Stimulated activated CD8-positive, alpha-beta memory T cell treated with anti-CD3 and anti-CD28 coated beads, Interleukin-4, amount 100 ng/mL, for 48 hours (primary cell): ENCODE data around the gene FRYL.

Source experiments
- DNase-seq: peaks from one replicate; pipeline ENCODE4 v3.0.0-alpha.2; 2020

Gene FRYL

DNA sequence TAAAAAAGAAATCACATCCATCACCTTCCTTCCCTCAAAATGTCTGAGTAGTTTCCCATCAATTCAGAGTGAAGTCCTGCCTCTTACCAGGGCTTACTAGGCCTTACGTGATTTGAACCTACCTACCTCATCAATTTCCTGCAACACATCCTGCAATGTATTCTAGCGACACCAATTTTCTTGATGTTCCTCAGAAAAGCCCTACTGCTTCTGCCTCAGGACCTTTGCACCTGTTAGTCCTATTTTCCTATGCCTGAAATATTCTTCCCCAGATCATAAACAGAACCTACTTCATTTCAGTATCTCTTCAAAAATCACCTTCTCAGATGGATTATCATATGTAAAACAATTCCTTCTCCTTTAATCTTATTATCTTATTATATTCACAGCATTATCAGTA, 237.2 kb downstream of the FRYL start:
- DNase-seq = no peak

DNA sequence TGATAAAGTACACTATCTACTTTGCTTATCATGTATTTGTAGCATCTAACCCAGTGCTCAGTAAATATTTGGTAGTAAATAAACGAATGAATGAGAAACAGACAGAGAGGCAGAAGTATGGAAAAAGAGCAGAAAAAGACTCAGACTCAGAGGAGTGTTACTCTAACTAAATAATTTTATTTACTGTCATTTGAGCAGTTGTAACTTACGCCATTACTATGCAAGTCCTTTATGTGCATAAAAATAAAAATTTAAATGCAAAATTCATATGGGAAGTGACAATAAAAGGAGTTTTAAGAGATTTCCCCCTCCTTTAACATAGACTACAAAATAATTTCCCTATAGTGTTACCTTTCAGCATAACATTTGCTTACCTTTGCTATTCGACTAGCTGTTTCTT, 240.5 kb downstream of the FRYL start:
- DNase-seq = no peak

DNA sequence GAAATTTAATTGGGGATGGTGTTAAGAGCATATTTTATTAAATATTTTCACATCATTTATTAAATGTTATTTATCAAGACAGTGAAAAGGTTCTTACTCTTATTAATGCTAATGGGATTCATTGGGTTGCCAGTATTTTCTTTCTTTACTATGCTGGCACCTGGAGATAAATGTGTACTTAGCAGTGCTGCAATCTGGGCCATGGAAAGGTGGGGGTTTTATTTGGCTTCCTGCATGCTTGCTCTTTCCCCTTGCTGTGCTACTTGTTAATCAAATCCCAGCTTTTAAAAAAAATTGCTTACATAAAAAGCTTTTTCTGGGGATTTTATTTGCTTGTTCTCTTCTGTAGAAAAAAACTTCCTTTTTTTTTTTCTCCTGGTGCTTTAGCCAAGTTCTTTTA, 241.7 kb downstream of the FRYL start:
- DNase-seq = no peak

DNA sequence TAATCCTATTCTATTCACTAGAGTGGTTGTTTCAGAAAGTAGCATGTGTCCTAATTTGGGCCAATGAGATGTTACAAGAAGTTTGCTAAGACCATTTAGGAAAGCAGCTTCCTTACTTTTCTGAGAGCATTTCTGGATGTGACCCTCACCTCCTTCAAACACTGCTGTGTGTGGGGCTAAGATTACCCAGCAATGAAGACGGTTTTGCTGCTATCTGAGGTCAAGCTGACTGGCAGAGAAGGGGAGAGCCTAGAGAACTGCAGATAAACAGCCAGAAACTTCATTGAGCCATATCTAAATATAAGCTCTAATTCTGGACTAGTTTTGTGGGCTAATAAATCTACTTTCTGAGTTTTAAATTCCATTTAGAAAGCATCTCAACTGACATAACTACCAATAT, 253.7 kb downstream of the FRYL start:
- DNase-seq = no peak

DNA sequence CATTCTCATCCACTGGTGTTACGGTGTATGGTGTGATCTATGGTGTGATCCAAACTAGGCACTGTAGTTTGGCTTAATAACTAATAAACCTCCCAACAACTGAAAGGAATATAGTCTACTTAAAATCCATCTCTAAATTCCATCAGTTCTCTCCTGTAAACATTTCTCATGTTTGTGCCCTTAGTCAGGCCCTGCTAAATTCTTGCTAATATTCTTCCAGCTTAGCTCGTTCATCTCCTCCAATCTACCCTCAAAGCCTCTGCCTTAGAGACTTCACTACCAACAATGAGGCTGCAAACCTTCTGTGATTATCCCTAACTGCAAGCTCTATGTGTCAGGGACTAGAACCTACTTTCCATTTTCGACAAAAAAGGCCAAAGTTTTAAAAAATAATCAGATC, 261.9 kb downstream of the FRYL start:
- no peak for DNase-seq

DNA sequence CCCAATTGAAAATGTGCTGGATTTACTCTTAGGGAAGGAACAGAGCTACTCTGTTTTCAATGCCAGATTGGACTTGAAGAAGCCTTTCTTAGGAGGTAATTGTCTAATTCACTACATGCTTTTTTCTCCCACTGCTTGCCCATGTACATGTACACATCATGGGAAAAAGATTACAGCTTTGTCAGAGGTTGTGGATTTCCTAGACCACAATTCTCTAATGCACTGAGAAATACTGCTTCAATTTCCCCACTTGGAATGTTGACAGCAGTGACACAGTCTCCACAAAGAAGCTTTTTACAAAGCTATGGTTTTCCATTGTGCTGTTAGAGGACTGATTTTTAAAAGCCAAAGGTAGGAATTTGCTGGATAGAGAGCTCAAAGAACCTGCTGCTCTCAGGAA, 270.5 kb downstream of the FRYL start:
- no peak for DNase-seq

DNA sequence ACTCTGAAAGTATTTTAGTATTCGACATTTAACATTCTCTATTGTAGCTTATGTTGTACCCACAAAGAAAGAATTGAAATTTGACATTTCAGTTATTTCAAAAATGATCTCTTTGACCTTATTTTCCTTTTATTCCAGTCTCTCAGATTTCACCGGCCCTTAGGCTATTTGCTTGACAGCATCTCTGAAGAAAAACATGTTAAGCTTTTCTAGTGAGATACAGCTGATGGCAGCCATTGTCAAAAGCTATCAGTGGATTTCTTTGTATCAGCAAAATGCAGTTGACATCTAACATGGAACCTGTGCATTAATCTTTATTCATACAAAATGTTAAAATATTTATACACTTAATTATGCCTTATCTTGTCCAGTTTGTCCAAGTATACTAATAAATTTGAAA, 273.4 kb downstream of the FRYL start:
- DNase-seq = no peak

DNA sequence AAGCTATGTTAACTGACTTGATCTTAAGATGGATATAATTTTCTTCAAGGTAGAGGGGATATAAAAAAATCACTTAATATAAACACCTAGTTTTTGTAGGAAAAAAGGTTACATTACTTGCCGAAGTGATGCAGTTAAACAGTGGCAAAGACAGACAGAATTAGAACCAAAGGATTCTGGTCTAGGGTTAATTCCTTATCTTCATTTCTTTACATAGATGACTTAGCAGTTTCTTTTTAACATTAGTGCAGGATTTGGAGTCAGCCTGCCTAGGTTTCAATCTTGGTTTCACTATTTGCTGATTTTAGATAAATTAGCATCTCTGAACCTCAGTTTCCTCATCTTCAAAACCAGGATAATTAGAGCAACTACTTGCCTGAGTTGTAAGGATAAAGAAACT, 275.7 kb downstream of the FRYL start:
- DNase-seq = no peak

DNA sequence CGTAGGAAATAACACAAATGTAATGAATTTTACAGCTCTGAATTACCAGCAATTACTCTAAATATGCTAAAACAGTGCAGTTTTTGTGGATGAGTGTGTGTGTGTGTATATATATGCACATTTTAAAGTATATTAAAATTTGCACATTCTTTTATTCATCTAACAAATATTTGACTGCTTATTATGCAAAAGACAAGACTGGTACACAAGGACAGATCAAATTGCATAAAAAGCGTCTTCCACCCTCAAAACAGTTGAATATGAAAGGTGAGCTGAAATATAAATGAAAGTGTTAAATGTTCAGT, 276.1 kb downstream of the FRYL start:
- DNase-seq = no peak

DNA sequence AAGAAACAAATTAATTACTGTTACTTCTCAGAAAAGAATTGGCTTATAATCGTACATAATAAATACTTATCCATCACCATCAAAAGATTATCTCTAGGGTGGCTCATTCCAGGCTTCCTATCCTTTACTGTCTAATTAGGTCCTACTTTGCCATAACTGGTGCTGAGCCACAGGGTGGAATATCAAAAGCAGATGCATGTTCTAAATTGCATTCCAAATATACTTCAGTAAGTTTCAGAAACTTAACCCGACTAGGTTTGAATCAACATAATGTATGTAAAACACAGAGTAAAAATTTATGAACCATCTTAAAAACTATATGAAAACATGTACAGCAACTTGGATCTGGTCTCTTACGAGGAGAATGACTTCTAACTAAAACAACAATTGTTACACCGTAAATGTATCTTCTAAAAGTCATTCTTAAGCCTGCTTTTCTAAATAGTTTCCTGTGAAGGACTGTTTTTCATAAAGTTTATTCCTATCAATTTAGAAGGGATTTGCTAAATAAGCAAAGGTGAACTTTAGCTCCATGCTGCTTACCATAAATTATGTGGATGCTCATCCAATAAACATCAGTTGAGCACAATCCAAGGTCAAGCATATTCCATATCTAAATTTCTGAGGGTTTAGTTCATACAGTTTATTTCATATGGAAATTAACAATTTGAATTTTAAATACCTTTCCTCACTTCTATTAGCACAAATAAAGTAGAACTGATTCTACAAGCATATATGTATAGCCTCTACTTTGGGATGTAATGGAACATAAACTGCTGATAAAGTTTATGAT, 276.6 kb downstream of the FRYL start:
- no peak for DNase-seq

DNA sequence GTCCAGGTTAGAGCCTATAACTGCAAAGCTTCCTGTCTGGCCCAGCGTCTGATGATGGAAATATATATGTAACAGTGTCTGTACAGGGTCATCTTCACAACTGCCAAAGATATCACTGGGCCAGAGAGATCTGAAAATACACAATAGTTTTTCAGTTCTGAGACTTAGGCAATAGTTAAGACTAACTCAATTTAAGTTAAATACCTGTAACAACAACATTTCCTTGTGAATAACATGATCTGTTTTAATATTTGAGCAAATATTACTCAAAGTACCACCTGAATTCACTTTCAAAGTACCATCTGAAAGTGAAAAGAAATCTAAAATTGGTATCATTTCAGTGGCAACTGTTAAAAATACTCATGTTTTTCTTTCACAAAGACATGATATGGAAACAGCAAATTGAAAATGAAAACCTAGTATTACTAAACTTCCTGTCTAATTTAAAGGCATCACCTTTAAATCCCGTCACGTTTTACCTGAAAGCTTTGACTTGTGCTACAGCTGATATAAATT, 280.5 kb downstream of the FRYL start:
- no peak for DNase-seq

DNA sequence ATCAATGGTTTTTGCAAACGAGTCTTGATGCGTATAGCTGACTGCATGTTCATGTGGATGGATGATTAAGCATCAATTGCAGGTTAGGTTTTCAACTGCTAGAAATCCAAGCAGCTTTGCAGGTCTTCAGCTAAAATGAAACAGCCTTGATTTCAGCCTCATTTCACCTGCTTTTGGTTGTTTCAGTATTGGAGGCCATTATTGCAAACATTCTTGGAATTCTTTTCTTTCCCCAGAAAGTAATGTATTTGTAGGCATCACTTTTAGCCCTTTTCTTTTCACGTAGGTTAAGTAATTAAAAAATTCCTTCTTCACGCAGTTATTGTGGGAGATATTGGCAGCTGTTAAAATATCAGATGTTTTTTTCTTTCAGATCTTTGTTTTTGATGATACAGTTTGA, 281.2 kb downstream of the FRYL start:
- DNase-seq = no peak

DNA sequence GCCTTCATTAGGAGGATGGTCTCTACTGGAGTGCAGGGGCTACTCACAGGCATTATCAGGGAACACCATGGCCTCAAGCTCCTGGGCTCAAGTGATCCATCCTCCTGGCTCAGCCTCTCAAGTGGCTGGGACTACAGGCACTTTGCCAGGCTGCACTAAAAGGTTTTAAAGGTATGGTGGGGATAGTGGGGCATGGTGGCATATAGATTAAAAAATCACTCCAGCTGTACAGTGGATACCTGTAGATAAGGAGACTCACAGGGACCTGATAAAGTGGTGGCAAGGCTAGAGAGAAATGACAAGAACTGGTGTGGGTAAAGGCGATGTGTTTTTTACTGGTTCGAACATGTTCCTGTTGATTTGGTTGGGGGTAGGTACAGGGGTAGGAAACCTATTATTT, 284.1 kb downstream of the FRYL start:
- no peak for DNase-seq

DNA sequence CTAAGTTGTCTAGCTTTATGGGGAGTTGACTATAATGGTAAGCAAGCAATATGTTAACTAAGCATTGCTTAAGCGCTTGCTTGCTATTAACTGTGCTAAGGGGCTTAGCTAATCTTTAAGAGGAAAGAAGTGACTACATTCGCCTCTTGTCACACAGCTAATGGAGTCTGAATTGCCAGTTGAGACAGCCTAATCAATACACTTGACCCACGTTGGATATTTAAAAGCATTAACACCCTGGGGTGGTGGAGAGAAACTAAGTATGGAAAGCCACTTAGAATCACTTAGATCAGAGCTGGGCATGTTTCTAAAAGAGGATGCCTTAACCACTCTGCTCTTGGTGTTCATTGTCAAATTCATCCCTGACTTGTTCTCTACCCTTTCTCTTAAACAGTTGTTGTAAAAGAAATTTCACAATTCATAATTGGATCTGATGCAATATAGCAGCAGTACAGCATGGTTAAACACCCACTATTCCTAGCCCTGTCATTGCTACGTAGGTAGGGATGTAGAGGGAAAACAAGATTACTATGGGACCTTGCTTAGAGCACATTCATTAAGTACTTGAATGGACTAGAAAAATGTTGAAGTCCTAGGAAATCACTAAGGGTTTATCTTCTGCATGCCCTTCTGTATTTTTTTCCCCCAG, 286.5 kb downstream of the FRYL start:
- DNase-seq = no peak

DNA sequence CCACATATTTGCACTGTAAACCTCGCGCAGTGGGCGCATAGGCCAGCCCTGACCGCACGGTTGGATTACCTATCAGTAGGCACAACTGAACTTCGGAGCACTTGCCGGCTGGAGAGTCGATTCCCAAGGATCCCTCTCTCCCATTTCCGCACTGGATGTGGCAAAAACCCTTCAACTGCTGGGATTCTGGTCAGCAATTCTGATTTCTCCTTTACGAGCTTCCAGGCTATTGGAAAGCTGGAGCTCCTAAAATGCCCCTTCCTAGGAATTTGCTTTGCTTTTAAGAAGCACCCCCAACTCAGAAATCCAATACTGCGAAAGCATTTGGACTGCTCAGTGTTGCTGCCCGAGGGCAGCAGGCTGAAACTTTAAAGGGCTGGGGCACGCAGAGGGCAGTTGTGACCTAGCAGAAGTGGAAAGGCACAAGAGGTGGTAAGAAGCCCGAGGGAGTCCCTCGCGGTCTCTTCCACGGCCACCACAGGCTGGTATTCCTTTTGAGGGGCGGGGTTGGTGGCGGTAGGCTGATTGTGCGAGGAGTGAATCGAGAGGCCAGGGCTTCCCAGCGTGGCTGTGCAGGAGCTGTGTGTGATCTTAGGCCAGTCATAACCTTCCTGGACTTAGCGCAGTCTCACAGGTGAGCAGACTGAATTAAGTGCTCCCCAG, 288.4 kb downstream of the FRYL start:
- no peak for DNase-seq

DNA sequence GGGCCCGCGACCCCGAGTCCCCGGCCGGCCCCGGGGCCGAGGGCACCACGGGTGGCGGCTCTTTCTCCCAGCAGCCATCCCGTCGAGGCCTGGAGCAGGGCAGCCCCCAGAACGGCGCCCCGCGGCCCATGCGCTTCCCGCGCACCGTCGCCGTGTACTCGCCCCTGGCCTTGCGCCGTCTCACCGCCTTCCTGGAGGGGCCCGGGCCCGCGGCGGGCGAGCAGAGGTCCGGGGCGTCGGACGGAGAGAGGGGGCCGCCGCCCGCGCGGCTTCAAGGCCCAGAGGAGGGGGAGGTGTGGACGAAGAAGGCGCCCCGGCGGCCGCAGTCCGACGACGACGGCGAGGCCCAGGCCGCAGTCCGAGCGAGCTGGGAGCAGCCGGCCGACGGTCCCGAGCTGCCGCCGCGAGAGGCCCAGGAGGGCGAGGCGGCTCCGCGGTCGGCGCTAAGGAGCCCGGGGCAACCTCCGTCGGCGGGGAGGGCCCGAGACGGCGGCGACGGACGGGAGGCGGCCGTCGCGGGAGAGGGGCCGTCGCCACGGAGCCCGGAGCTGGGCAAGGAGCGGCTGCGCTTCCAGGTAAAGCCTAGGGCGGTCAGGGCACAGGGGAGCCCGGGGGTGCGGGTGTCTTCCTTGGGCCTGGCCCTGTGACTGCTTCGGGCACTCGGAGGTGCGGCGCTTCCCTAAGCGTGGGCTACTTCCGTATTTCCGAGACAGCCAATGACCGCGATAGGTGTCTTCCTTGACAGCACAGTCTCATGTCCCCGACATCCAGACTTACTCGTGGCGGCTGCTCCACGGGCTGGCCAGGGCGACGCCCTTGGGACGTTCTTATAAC, 289.2 kb downstream of the FRYL start:
- DNase-seq = no peak

DNA sequence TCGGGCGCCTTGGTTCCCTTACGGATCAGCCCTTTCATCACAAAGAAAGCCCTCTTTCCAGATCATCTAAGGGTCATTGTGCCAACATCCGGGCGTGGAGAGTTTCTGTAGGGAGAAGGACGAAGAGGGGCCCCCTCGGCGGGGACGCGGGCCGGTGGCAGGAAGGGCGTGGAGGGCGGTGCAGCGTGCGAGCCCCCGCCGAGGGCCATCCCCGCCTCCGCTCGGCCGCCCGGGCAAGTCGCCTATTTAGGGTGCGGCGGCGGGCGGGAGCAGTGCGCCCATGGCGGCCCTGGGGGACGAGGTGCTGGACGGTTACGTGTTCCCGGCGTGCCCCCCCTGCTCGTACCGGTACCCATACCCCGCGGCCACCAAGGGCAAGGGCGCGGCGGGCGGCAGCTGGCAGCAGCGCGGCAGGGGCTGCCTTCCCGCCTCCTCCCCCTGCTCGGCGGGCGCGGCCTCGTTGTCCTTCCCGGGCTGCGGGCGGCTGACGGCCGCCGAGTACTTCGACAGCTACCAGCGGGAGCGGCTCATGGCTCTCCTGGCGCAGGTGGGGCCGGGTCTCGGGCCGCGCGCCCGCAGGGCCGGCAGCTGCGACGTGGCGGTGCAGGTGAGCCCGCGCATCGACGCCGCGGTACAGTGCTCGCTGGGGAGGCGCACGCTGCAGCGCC, 289.9 kb downstream of the FRYL start, which contains the start of gene ZAR1:
TSS of gene ZAR1 (plus strand) at position 241 of the 668 bp plus-strand sequence. CDS start at position 281, 40 bp downstream.
- no peak for DNase-seq

DNA sequence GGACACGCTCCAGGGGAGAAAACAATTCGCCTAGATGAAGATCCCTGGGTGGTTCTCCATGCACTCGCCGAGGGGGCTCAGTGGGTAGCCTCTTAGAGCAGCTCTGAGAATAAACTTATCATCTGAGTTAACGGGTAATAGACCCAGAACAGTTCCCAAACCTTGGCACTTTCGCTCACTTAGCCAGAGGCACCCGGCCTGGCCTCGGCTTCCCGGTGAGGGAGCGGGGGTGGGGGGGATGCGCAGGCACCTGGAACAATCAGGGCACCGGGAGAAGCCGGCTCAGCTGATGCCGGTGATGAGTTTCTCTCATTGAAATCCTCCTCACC, 290.4 kb downstream of the FRYL start:
- DNase-seq = no peak

DNA sequence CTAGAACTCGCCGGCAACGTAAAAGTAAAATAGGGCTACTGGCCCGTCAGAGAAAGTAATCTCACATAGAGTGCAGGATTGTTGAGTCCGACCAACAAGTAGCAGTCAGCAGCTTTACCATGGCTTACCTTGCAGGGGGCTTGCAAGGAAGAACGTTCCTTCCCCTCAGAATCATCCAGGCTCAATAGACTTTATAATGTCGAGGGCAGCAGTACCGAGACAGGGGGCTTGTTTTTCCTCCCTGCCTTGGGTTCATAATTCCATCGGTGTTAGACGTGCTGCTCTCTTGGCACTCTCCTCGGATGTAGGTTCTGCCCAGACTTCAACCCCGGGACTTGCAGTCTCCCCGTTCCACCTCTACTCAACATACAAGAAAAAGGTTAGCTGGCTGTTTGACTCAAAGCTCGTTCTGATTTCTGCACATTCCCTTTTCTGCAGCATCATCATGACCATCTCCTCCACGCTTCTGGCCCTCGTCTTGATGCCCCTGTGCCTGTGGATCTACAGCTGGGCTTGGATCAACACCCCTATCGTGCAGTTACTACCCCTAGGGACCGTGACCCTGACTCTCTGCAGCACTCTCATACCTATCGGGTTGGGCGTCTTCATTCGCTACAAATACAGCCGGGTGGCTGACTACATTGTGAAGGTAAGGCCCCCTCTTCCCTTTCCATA, 295.4 kb downstream of the FRYL start:
- no peak for DNase-seq

DNA sequence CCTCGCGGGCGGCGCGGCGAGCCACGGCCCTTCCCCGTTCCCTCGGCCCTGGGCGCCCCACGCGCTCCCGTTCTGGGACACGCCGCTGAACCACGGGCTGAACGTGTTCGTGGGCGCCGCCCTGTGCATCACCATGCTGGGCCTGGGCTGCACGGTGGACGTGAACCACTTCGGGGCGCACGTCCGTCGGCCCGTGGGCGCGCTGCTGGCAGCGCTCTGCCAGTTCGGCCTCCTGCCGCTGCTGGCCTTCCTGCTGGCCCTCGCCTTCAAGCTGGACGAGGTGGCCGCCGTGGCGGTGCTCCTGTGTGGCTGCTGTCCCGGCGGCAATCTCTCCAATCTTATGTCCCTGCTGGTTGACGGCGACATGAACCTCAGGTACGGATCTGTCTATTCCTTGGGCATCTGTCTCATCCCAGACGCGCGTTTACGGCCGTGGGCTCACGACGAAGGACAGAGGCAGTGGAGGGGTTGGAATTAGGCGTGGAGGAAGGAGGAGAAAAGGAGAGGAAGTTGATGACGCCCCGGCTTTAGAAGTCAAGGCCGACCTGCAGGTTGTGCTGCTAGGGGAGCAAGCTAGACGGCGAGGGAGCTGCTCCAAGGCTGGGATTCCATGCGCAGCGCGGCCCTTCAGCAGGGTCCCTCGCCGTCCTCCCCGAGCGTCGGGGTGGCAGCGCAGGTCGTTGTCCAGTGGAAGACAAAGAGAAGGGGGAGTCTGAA, 296.1 kb downstream of the FRYL start:
- DNase-seq = no peak

DNA sequence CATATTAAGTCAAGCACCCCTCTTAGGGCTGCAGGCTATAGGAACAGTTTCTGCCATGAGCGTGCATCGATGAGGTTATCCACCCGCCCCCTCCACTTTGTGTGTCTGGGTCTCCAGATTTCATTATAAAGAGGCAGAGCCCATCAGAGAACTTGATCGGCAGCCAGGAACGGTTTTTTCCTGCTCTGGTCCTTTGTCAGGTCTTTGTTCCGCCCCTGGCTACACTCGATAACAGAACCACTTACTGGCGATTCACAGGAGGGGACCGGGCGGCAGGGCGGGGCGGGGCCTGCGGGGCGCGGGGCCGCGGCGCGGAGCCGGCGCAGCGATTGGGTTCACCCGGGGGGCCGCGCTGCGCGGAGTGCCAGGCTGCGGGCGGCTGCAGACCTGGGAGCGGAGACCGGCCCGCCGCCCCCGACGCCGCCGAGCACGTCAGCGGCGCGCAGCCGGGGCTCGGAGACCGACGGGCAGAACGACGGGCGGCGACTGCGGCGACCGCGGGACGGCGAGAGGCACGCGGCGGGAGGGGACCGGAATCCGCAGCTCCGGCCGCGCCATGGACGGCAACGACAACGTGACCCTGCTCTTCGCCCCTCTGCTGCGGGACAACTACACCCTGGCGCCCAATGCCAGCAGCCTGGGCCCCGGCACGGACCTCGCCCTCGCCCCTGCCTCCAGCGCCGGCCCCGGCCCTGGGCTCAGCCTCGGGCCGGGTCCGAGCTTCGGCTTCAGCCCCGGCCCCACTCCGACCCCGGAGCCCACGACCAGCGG, 296.9 kb downstream of the FRYL start, which contains the start of gene SLC10A4:
TSS of gene SLC10A4 (plus strand) at position 338 of the 771 bp plus-strand sequence. CDS start at position 557, 219 bp downstream.
- no peak for DNase-seq
